ENCODE data around the gene ZNF689.
A peak's percentile ranks its signal among the peaks of the same experiment; 100 is the strongest.
"Not testable (repeated sequence)": the region's sequence is repeated elsewhere in the genome, so short reads cannot be mapped to it uniquely, and the experiment has no call there.

The ZNF689 gene

DNA sequence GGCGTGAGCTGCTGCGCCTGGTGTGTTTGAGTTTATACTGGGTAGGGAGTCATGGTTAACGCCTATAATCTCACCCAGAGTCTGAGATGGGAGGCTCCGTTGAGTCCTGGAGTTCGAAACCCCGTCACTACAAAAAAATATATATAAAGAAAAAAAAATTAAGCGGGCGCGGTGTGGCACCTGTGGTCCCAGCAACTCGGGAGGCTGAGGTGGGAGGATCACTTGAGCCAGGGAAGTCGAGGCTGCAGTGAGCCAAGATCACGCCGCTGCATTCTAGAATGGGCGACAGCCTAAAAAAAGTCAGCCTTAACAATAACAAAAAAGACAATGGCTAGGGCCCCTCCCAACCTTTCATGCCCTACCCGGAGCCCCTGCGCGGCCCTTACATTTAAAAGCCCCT, 23.3 kb upstream of the ZNF689 start:
- ATAC-seq: no peak

GRCh38 chr16:30632454-30632853, 22.3 kb upstream of the ZNF689 start:
- not testable (repeated sequence) for ATAC-seq

DNA sequence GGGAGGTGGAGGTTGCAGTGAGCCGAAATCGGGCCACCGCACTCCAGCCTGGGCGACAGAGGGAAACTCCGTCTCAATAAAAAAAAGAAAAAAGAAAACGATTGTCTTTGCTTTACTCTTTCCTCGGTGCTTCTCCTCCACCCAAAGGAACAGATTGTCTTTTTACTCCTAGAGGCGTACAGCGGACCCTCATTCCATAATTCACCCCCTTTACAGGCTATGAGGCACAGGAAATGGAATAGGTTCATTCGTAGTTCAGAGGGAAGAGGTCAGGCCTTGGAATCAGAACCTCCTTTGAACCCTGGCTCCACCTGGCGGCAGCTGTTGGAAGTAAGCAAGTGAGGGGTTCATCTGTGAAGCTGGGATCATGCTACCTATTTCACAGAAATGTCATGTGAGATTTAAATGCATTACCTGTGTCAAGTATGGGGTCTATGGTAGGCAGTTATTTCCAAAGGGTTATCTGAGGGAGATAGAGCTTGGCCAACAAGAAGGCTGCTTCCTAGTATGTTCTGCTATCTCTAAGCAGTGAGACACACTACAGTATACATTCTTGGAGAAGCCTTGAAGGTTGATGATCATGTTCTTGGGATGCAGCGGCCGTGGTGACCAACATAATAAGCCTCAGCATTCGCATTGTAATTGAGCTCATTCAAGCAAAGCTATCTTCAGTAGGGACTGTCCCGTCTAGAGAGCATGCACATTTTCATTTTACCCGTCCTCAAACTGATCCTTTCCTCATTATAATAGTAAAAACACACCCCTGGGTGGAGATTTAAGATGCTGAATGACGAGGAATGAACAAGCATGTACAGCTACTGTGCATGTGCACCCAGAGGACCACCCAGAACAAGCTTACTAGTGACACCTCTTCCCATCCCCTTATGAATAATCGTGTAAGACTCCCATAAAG, 18.7 kb upstream of the ZNF689 start:
- ATAC-seq: peak; percentile 93 to 95

- ATAC-seq: no peak
Observed at GRCh38 chr16:30626236-30626635, 16.0 kb upstream of the ZNF689 start.

DNA sequence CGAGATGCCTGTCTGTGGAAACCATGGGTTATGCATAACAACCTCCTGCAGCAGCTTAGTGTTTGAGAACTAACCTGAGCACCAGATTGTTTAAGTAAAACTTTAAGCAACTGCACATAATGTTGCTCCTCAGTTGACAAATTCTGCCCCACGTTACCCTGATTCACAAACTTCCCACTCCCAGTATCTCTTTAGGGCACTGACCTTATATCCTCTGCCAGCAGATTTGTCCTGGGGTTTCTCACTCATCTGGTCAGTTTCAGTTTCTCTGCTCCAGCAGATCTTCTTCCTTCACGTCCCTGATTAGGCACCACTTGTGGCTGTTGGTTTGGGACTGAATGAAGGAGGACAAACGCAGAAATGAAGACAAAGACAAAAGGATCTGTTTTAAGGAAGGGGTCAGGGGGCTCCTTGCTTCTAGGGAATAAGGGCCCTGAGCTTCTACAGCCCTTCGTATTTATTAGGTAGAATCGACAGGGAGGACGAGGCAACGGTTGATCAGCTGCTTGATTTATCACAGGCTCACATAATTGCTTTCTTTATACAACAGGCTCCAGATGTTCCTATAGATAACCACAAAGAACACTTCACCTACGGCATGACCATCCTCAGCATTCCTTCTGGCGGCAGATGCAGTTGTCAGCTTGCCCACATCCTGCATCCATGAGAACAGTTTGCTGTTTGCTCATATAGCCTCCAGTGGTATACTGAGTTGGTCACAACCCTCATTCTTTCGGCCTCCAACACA, 13.5 kb upstream of the ZNF689 start:
- no peak for ATAC-seq

DNA sequence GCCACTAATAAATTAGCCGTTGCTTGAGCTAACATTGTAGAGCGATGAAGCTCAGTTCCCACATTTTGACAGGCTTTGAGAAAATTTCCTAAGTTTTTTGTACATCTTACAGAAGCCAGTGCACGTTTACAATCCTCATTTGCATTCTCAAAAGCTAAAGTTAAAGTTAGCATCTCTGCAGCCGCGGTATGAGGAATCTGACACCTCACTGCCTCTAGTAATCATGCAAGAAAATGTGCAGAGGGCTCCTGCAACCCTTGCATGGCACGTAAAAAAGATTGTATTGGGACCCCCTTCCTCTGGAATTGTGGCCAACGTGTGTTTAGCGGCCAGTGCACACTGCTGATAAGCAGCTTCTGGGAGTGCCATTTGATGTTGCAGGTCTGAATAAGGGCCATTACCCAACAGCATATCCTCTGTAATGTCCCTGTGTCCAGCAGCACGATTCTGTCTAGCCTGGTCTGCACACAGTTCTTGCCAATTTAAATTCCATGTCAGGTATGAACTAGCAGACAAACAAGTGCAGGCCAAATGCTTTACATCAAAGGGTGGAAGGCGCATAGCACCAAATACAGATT, 12.4 kb upstream of the ZNF689 start:
- no peak for ATAC-seq

DNA sequence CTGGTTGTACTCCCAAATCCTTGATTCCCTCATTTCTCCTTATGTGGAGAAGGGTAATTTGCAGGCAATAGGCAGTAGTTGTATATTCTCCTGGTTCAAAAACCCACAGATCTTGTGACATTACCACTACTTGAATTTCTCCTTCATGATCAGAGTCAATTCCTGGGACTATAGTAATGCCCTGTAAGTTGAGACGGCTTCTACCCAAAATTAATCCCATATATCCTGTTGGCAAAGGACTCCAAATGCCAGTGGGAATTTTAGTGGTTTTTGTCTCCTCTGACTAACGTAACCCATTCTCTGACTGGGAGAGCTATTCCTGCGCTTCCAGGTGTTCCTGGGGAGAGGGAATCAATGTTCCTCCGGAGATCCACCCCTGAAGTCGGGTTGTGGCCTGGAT, 11.6 kb upstream of the ZNF689 start:
- ATAC-seq: no peak

- ATAC-seq: no peak
Observed at GRCh38 chr16:30620169-30620568, 10.0 kb upstream of the ZNF689 start.

DNA sequence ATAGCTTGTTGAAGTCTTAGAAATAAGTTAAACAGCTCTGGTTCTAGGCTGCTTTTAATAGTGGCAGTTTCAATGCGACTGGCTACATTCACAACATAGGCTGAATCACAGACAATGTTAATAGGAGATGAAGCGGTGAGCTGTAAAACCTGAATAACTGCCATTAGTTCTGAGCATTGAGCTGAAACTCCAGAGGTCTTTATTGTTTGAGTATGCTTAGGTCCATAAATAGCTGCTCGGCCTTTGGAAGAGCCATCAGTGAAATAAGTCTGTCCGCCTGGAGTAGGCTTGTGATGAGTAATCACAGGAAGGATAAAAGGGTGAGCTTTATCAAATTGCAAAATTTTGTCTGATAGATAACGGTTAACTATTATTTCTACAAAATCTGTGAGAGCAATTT, 9.4 kb upstream of the ZNF689 start:
- ATAC-seq: no peak

DNA sequence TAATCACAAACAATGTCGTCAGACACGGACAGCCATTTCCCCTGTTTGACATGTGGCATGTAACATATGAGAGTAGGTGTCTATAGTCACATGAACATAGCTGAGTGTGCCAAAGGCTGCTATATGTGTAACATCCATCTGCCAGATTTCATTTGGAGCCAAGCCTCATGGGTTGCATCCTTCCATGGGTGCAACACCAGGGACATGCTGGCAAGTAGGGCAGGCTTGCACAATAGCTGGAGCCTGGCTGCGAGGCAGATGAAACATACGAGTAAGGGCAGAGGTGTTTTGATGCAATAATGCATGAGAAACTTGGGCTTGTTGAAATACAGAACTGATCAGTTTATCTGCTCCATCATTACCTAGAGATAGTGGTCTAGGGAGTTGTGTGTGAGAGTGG, 9.0 kb upstream of the ZNF689 start:
- ATAC-seq: no peak

- ATAC-seq: peak; percentile 71 to 72
Observed at GRCh38 chr16:30615358-30616091, 5.3 kb upstream of the ZNF689 start.

GRCh38 chr16:30609002-30609925, 925 bp downstream of the ZNF689 start:
- ATAC-seq: peak; percentile 46 to 61

DNA sequence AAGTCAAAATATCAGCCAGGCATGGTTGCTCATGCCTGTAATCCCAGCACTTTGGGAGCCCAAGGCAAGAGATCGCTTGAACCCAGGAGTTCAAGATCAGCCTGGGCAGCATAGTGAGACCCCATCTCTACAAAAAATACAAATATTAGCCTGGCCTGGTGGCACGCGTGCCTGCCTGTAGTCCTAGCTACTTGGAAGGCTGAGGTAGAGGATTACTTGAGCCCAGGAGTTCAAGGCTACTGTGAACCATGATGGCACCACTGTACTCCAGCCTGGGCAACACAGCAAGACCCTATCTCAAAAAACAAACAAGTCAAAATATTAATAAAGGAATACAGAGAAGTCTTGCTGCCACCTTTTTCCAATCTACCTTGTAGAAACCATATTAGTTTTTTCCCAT, 4.2 kb downstream of the ZNF689 start:
- ATAC-seq: no peak

GRCh38 chr16:30605158-30605557, 5.0 kb downstream of the ZNF689 start:
- no peak for ATAC-seq

- no peak for ATAC-seq
Observed at GRCh38 chr16:30604316-30604947, 5.8 kb downstream of the ZNF689 start.

- ATAC-seq: no peak
Observed at GRCh38 chr16:30603945-30604315, 6.3 kb downstream of the ZNF689 start.

DNA sequence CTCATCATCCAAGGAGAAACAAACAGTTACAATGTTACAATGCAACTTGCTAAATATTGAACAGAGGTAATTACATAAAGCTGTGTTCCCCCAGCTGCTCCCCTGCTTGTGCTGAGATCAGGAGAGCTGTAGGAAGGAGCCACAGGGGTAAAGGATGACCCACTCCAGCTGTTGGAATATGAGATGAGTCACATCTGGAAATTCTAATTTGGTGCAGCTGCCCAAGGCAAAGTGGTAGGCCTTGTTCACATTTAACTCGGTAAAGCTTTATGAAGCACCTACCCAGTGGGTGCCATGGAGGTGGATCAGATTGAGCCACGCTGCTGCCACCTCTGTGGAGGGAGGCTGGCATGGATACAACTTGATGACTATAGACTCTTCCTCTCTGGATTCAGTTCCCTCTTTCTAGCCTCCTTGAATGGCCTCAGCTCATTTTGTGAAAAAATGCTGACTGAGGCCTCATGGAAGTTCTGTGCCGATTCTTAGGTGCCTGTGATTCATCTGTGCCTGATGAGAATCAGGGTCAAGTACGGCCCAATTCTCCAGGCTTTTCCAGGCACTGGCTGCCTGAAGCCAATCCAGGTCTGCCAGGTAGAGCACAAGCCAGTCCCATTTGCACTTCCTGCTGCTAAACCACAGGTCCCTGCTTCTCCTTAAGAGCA, 7.4 kb downstream of the ZNF689 start:
- ATAC-seq: no peak

DNA sequence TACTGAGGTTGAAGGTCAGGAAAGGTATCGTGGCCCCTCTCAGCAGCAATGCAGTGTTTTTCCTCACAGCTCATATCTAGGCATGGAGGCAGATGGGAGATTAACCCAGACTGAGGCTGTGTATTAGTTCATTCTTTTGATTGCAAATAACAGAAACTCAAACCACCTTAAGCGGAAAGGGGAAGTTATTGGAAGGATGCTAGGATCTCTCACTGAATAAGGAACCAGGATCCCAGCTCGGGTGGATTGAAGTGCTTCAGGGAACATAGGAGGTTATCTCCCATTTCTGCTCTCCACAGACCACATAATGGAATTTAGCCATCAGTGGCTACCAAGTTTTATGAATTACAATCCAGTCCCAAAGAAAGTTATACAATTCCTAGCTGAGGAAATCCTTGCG, 8.2 kb downstream of the ZNF689 start:
- no peak for ATAC-seq

DNA sequence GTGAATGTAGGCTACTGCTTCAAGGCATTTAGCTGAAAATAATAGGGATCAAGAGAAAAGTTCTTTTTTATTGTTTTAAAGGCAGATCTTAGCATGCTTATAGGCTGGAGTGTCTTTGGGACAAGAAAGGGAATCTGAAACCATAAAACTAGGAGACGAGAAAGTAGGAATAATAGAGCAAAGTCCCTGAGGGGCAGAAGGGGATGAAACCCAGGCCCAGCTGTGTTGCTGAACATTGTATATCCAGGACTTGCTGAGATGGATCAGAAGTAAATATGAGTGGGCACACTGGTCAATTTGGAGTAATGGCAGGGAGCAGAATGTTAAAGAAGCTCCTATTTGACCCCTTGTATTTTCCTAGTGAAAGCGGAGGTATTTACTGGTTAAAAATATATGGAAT, 9.3 kb downstream of the ZNF689 start:
- ATAC-seq: no peak

DNA sequence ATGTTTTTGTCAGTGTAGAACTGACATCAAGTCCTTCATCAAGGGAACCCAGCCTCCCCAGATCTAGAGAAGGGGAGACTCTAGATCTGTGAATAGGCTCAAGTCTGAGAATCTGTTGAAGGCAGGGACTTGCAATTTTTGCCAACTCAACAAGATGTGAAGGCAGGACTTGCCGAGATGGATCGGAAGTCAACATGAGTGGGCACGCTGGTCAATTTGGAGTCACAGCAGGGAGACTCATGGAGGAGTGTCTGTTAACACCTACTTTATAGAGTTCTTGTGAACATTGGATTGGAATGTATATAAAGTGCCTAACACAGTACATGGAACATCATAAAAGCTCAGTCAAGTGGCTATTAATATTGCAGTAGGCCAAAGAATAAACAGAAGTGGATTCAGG, 10.0 kb downstream of the ZNF689 start:
- no peak for ATAC-seq

GRCh38 chr16:30592871-30593270, 17.3 kb downstream of the ZNF689 start:
- no peak for ATAC-seq

All from activated CD4-positive, CD25-positive, alpha-beta regulatory T cell treated with anti-CD3 and anti-CD28 coated beads, Interleukin-2, amount 50 U/mL, for 24 hours (primary cell).